HepG2 (cell line): ENCODE results near the gene OGFR. TPM values are rescaled to one million over a fixed set of nuclear protein-coding genes. Genes with fewer than 3 reads are reported as not detected.

Source experiments
- ELF1 ChIP-seq: sonication (generic); formaldehyde crosslinking; IDR thresholded peaks from 2 replicates; pipeline ENCODE4 v1.4.0; 2020; ENCODE audit warnings: missing genetic modification reagents
- GABPA ChIP-seq, 2 experiments: IDR thresholded peaks; 2 replicates each; pipeline ENCODE4 v1.6.1; 2011 to 2016; ENCODE audit warnings: low read depth in 2 of 2, low read length in 1 of 2, missing biosample characterization in 1 of 2, missing genetic modification characterization in 1 of 2
- HNF1B ChIP-seq: sonication (generic); formaldehyde crosslinking; IDR thresholded peaks from 2 replicates; pipeline ENCODE4 v1.5.1; 2020; ENCODE audit warnings: mild to moderate bottlenecking, moderate library complexity, missing genetic modification reagents
- MYPOP ChIP-seq: sonication (generic); formaldehyde crosslinking; IDR thresholded peaks from 2 replicates; pipeline ENCODE4 v1.8.1; 2023; ENCODE audit warnings: mild to moderate bottlenecking, moderate library complexity, missing genetic modification reagents
- NR3C1 ChIP-seq: sonication (generic); formaldehyde crosslinking; IDR thresholded peaks from 2 replicates; pipeline ENCODE4 v1.4.0; 2020; ENCODE audit warnings: missing genetic modification reagents
- SKIL ChIP-seq: sonication (generic); formaldehyde crosslinking; IDR thresholded peaks from 2 replicates; pipeline ENCODE4 v1.8.0; 2022; ENCODE audit warnings: missing genetic modification reagents, mild to moderate bottlenecking, moderate library complexity, borderline replicate concordance
- SRY ChIP-seq: sonication (generic); formaldehyde crosslinking; IDR thresholded peaks from 2 replicates; pipeline ENCODE4 v1.8.0; 2022; ENCODE audit warnings: mild to moderate bottlenecking, missing genetic modification reagents
- U2AF2 ChIP-seq: fragments of 200-400 bp; formaldehyde crosslinking; IDR thresholded peaks from 2 replicates; pipeline ENCODE4 v1.6.1; 2017; ENCODE audit warnings: low read depth, mild to moderate bottlenecking, low read length
- ZBTB10 ChIP-seq: sonication (generic); formaldehyde crosslinking; IDR thresholded peaks from 2 replicates; pipeline ENCODE4 v1.4.0; 2020; ENCODE audit warnings: missing genetic modification reagents, borderline replicate concordance
- ZBTB33 ChIP-seq: sonication (generic); formaldehyde crosslinking; IDR thresholded peaks from 2 replicates; pipeline ENCODE4 v1.4.0; 2020; ENCODE audit warnings: missing genetic modification reagents
- ZBTB38 ChIP-seq: sonication (generic); formaldehyde crosslinking; IDR thresholded peaks from 2 replicates; pipeline ENCODE4 v1.5.1; 2020; ENCODE audit warnings: mild to moderate bottlenecking, missing genetic modification reagents
- ZFP91 ChIP-seq: sonication (generic); formaldehyde crosslinking; IDR thresholded peaks from 2 replicates; pipeline ENCODE4 v1.9.0; 2022; ENCODE audit warnings: missing genetic modification reagents, mild to moderate bottlenecking, borderline replicate concordance
- ZNF766 ChIP-seq: sonication (generic); formaldehyde crosslinking; IDR thresholded peaks from 2 replicates; pipeline ENCODE4 v1.5.0; 2020; ENCODE audit warnings: missing genetic modification reagents, borderline replicate concordance
- polyA plus RNA-seq, 8 experiments: library from polyadenylated mRNA; depleted of rRNA in 3 of 8; stranded (reverse) in 7 of 8; unstranded in 1 of 8; fragments of >200 nt; fragmentation: Illumina TruSeq in 4 of 8; extraction: Trizol in 4 of 8; gene quantifications; 2 replicates each; pipeline versions ENCODE4 v1.2.1 to v1.2.3, GENCODE V29; 2011 to 2016; ENCODE audit warnings: low read depth in 4 of 8, missing spikeins in 1 of 8, mixed read lengths in 1 of 8; ENCODE audit not compliant: insufficient read depth in 1 of 8
- total RNA-seq, 5 experiments: library from RNA; depleted of rRNA; stranded (reverse); fragments of >200 nt; fragmentation: Illumina TruSeq; extraction: Trizol; gene quantifications; 2 replicates each; pipeline ENCODE4 v1.2.3, GENCODE V29; 2016; ENCODE audit warnings: low read depth in 1 of 5

OGFR gene
- total and polyA plus RNA-seq, 2 of the 13 experiments (the other 11 are each of a cell fraction or from before 2014, with no cell fraction given), result 47.7 to 81.8 TPM

GRCh38 chr20:62776035-62776691, 28.5 kb upstream of the OGFR start (continued):
- TF ChIP-seq HNF1B, result 0 out of 2 replicates have a peak, but pooled peaks have one; percentile 4
- 0 out of 2 replicates have a peak, but pooled peaks have one; percentile 10 for TF ChIP-seq ZBTB38 (CRISPR knock-in tag)
- TF ChIP-seq ZBTB10 (CRISPR knock-in tag), result 0 out of 2 replicates have a peak, but pooled peaks have one; percentile 31
- no peak for TF ChIP-seq NR3C1
- no peak for TF ChIP-seq U2AF2
- TF ChIP-seq ZNF766, result no peak
- 0 out of 2 replicates have a peak, but pooled peaks have one; percentile 8 for TF ChIP-seq ZFP91 (CRISPR knock-in tag)
- TF ChIP-seq GABPA (IDR thresholded peaks at IDR 0.05; ENCODE audit: low read depth, low read length), result peak; percentile 12; the same call in 1 of the 2 replicates
- TF ChIP-seq GABPA (CRISPR knock-in tag; IDR thresholded peaks at IDR 0.05; ENCODE audit: low read depth), result no peak
- no peak for TF ChIP-seq MYPOP (CRISPR knock-in tag)
- TF ChIP-seq SKIL, result no peak
- peak; percentile 9; the same call in 1 of the 2 replicates for TF ChIP-seq ZBTB33 (CRISPR knock-in tag)
- TF ChIP-seq SRY (CRISPR knock-in tag), result peak; percentile 42; the same call in 1 of the 2 replicates
- TF ChIP-seq ELF1 (CRISPR knock-in tag), result peak; percentile 12; the same call in 1 of the 2 replicates
